Measurements from ENCODE around the gene TBC1D19. TPM values are rescaled to one million over a fixed set of nuclear protein-coding genes. Genes with fewer than 3 reads are reported as not detected.
"Not testable (repeated sequence)": the region's sequence is repeated elsewhere in the genome, so short reads cannot be mapped to it uniquely, and the experiment has no call there.

TBC1D19 gene
- total RNA-seq, 1 donor from 2014 or later, result 6.5 TPM

- ATAC-seq; intact Hi-C loops (cut with micrococcal nuclease); DNase-seq: not testable (repeated sequence)
These were observed 9.7 kb downstream of the TBC1D19 start for GRCh38 chr4:26593557-26593956.

GRCh38 chr4:26594371-26594770 is 10.5 kb downstream of the TBC1D19 start:
- DNase-seq, result no peak
- intact Hi-C loops (cut with micrococcal nuclease), result no loop called here
- no peak for ATAC-seq

GRCh38 chr4:26594778-26595177 is 10.9 kb downstream of the TBC1D19 start:
- intact Hi-C loops (cut with micrococcal nuclease), result no loop called here
- no peak for DNase-seq
- no peak for ATAC-seq

GRCh38 chr4:26596843-26597242 is 13.0 kb downstream of the TBC1D19 start:
- no peak for DNase-seq
- intact Hi-C loops (cut with micrococcal nuclease), result no loop called here
- ATAC-seq, result no peak

GRCh38 chr4:26601204-26601603 is 17.3 kb downstream of the TBC1D19 start:
- intact Hi-C loops (cut with micrococcal nuclease), result no loop called here
- DNase-seq (no peak), ATAC-seq (no peak)

- ATAC-seq (no peak), DNase-seq (no peak)
- intact Hi-C loops (cut with micrococcal nuclease), result no loop called here
These were observed 23.9 kb downstream of the TBC1D19 start for GRCh38 chr4:26607776-26608175.

- DNase-seq (no peak), ATAC-seq (no peak)
- intact Hi-C loops (cut with micrococcal nuclease), result no loop called here
These were observed 25.5 kb downstream of the TBC1D19 start for GRCh38 chr4:26609391-26609790.

- no peak for ATAC-seq
- intact Hi-C loops (cut with micrococcal nuclease), result no loop called here
- DNase-seq, result no peak
These were observed 26.0 kb downstream of the TBC1D19 start for GRCh38 chr4:26609868-26610267.

GRCh38 chr4:26611372-26611771 is 27.5 kb downstream of the TBC1D19 start:
- intact Hi-C loops (cut with micrococcal nuclease), result no loop called here
- DNase-seq, result no peak

GRCh38 chr4:26611885-26612284 is 28.0 kb downstream of the TBC1D19 start:
- no peak for ATAC-seq
- no peak for DNase-seq
- intact Hi-C loops (cut with micrococcal nuclease), result no loop called here

More at GRCh38 chr4:26611372-26611771, 27.5 kb downstream of the TBC1D19 start:
- ATAC-seq, result no peak

GRCh38 chr4:26613237-26613636 is 29.4 kb downstream of the TBC1D19 start:
- ATAC-seq, result no peak
- DNase-seq, result no peak
- intact Hi-C loops (cut with micrococcal nuclease), result no loop called here

GRCh38 chr4:26613735-26614134 is 29.9 kb downstream of the TBC1D19 start:
- ATAC-seq (no peak), DNase-seq (no peak)
- intact Hi-C loops (cut with micrococcal nuclease), result no loop called here

GRCh38 chr4:26619784-26620183 is 35.9 kb downstream of the TBC1D19 start:
- DNase-seq, result no peak
- ATAC-seq, result no peak
- intact Hi-C loops (cut with micrococcal nuclease), result no loop called here

- intact Hi-C loops (cut with micrococcal nuclease), result no loop called here
- ATAC-seq (no peak), DNase-seq (no peak)
These were observed 37.5 kb downstream of the TBC1D19 start for GRCh38 chr4:26621366-26621765.

GRCh38 chr4:26622913-26623312 is 39.0 kb downstream of the TBC1D19 start:
- intact Hi-C loops (cut with micrococcal nuclease), result no loop called here
- no peak for ATAC-seq
- DNase-seq, result no peak

- intact Hi-C loops (cut with micrococcal nuclease); DNase-seq; ATAC-seq: not testable (repeated sequence)
These were observed 42.8 kb downstream of the TBC1D19 start for GRCh38 chr4:26626658-26627057.

- intact Hi-C loops (cut with micrococcal nuclease), result no loop called here
- ATAC-seq (no peak), DNase-seq (no peak)
These were observed 49.0 kb downstream of the TBC1D19 start for GRCh38 chr4:26632916-26633315.

- DNase-seq, result no peak
- intact Hi-C loops (cut with micrococcal nuclease), result no loop called here
- no peak for ATAC-seq
These were observed 50.4 kb downstream of the TBC1D19 start for GRCh38 chr4:26634237-26634636.

- DNase-seq (no peak), ATAC-seq (no peak)
- intact Hi-C loops (cut with micrococcal nuclease), result no loop called here
These were observed 52.6 kb downstream of the TBC1D19 start for GRCh38 chr4:26636458-26636857.

GRCh38 chr4:26640639-26641038 is 56.8 kb downstream of the TBC1D19 start:
- intact Hi-C loops (cut with micrococcal nuclease); DNase-seq; ATAC-seq: not testable (repeated sequence)

GRCh38 chr4:26647523-26648224 is 63.8 kb downstream of the TBC1D19 start:
- intact Hi-C loops (cut with micrococcal nuclease), result no loop called here
- ATAC-seq, result no peak

More at GRCh38 chr4:26647523-26648224, 63.8 kb downstream of the TBC1D19 start:
- no peak for DNase-seq

All from left ventricle myocardium superior (tissue), 1 donor.